ENCODE measurements around the gene LRFN5. TPM values are rescaled to one million over a fixed set of nuclear protein-coding genes. Genes with fewer than 3 reads are reported as not detected.

Gene LRFN5
- total RNA-seq, 1 experiment from 2014 or later = not detected

DNA sequence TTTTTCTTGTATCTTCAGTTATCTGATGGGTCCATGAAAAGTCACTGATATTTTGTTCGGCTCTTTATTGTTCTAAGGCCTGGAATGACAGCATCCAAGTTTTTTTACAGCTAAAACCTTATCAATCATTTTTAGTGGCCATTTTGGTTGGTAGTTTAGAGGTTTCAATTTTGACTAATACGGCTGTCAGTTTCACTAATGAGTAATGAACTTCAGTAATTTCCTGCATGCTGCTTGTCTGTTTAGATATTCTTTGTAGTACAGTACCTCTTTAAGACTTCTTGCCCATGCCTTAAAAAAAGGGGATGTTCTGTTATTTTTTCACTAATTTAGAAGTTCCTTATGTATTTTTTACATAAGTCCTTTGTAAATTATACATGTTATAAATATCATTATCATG lies 176.7 kb downstream of the LRFN5 start:
- TF ChIP-seq, protein P1, sequence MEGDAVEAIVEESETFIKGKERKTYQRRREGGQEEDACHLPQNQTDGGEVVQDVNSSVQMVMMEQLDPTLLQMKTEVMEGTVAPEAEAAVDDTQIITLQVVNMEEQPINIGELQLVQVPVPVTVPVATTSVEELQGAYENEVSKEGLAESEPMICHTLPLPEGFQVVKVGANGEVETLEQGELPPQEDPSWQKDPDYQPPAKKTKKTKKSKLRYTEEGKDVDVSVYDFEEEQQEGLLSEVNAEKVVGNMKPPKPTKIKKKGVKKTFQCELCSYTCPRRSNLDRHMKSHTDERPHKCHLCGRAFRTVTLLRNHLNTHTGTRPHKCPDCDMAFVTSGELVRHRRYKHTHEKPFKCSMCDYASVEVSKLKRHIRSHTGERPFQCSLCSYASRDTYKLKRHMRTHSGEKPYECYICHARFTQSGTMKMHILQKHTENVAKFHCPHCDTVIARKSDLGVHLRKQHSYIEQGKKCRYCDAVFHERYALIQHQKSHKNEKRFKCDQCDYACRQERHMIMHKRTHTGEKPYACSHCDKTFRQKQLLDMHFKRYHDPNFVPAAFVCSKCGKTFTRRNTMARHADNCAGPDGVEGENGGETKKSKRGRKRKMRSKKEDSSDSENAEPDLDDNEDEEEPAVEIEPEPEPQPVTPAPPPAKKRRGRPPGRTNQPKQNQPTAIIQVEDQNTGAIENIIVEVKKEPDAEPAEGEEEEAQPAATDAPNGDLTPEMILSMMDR (IDR thresholded peaks at IDR 0.05; ENCODE audit: unreplicated experiment) = no peak
- no peak for DNase-seq
- Mint-ChIP-seq H3K9me3 (ENCODE audit: low read depth, unreplicated experiment) (no peaks in the 10 kb centered on the region), H3K36me3 (ENCODE audit: insufficient read depth, unreplicated experiment) (no peaks in the 10 kb centered on the region), H3K27ac (ENCODE audit: unreplicated experiment) (no peak overlapping the region), H3K4me1 (ENCODE audit: low read depth, unreplicated experiment) (no peaks in the 10 kb centered on the region), H3K27me3 (ENCODE audit: unreplicated experiment) (no peaks in the 10 kb centered on the region), H3K4me3 (ENCODE audit: low read depth, unreplicated experiment) (no peak overlapping the region)
- intact Hi-C loops (cut with micrococcal nuclease; ENCODE audit: unreplicated experiment) = no loop called here
- BruUV-seq (replicated peaks) = no TSS peak
- CTCF ChIA-PET = no interaction called here

DNA sequence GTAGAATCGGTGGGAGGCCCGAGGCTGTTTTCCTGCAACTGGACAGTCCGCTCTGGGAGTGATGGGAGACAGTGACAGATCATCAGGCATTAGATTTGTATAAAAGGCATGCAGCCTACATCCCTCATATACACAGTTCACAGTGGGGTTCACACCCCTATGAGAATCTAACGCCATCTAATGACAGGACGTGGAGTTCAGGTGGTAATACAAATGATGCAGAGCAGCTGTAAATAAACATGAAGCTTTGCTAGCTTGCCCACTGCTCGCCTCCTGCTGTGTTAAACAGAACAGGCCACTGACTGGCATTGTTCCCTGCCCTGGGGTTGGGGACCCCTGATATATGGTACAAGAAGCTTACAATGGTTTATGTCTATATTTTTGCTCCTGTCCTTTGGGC lies 179.0 kb downstream of the LRFN5 start:
- Mint-ChIP-seq H3K9me3 (ENCODE audit: low read depth, unreplicated experiment) (no peaks in the 10 kb centered on the region), H3K36me3 (ENCODE audit: insufficient read depth, unreplicated experiment) (no peaks in the 10 kb centered on the region), H3K27ac (ENCODE audit: unreplicated experiment) (no peak overlapping the region), H3K27me3 (ENCODE audit: unreplicated experiment) (no peaks in the 10 kb centered on the region), H3K4me3 (ENCODE audit: low read depth, unreplicated experiment) (no peak overlapping the region), H3K4me1 (ENCODE audit: low read depth, unreplicated experiment) (no peaks in the 10 kb centered on the region)
- TF ChIP-seq, protein P1 (IDR thresholded peaks at IDR 0.05; ENCODE audit: unreplicated experiment) = no peak
- no TSS peak for BruUV-seq (replicated peaks)
- no peak for DNase-seq
- CTCF ChIA-PET = no interaction called here
- intact Hi-C loops (cut with micrococcal nuclease; ENCODE audit: unreplicated experiment) = no loop called here

DNA sequence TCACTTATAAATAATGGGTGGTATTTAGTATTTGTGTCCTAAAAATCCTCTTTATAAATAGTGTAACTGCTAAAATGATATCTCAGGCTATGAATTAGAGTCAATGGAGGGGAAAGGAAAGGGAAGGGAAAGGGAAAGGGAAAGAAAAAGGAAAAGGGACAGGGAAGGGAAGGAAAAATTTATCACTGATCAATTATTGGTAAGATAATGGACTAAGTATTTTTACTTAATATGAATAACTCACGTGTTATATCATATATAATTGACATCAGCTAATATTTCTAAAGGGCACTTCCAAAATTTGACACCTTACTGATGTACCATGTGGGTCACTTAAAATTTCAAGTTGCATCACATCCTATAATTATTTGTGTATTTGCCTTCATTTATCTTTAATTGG lies 193.1 kb downstream of the LRFN5 start:
- Mint-ChIP-seq H3K9me3 (ENCODE audit: low read depth, unreplicated experiment) (peaks cover 9% of the 10 kb centered on the region), H3K27ac (ENCODE audit: unreplicated experiment) (no peak overlapping the region), H3K27me3 (ENCODE audit: unreplicated experiment) (no peaks in the 10 kb centered on the region), H3K4me1 (ENCODE audit: low read depth, unreplicated experiment) (no peaks in the 10 kb centered on the region), H3K36me3 (ENCODE audit: insufficient read depth, unreplicated experiment) (no peaks in the 10 kb centered on the region), H3K4me3 (ENCODE audit: low read depth, unreplicated experiment) (no peak overlapping the region)
- TF ChIP-seq, protein P1 (IDR thresholded peaks at IDR 0.05; ENCODE audit: unreplicated experiment) = no peak
- DNase-seq = no peak
- CTCF ChIA-PET = no interaction called here
- no TSS peak for BruUV-seq (replicated peaks)
- intact Hi-C loops (cut with micrococcal nuclease; ENCODE audit: unreplicated experiment) = no loop called here

DNA sequence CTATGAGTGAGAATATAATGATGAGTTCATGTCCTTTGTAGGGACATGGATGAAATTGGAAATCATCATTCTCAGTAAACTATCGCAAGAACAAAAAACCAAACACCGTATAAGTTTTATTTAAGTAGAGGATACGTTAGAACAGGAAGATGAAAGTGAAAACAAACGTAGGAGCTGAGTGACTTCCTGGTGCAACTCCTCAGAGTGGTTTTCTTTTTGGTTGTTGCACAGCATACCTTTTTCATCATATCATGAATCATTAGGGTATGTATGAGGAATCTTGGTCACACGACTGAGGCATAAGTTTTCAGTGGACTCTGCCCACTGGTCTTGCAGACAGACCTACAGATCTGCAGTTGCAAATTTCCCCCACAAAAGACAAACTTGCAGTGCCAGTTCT lies 199.0 kb downstream of the LRFN5 start:
- DNase-seq = no peak
- intact Hi-C loops (cut with micrococcal nuclease; ENCODE audit: unreplicated experiment) = no loop called here
- BruUV-seq (replicated peaks) = no TSS peak
- no peaks in the 10 kb centered on the region for H3K27me3 Mint-ChIP-seq (ENCODE audit: unreplicated experiment)
- TF ChIP-seq, protein P1 (IDR thresholded peaks at IDR 0.05; ENCODE audit: unreplicated experiment) = no peak
- no peaks in the 10 kb centered on the region for H3K4me1 Mint-ChIP-seq (ENCODE audit: low read depth, unreplicated experiment)
- CTCF ChIA-PET = interaction anchor here (0.8 kb wide), 1 partner anchor 88 kb away, joined by 4 read pairs; no protein-coding TSS in a partner anchor
- H3K36me3 Mint-ChIP-seq (ENCODE audit: insufficient read depth, unreplicated experiment) = no peaks in the 10 kb centered on the region
- H3K4me3 Mint-ChIP-seq (ENCODE audit: low read depth, unreplicated experiment) = no peak overlapping the region
- peaks cover 9% of the 10 kb centered on the region for H3K9me3 Mint-ChIP-seq (ENCODE audit: low read depth, unreplicated experiment)
- H3K27ac Mint-ChIP-seq (ENCODE audit: unreplicated experiment) = no peak overlapping the region

All from Calu3 (cell line).